ENCODE results near the gene MSH5. TPM values are rescaled to one million over a fixed set of nuclear protein-coding genes. Genes with fewer than 3 reads are reported as not detected.

The MSH5 gene
- total RNA-seq, 2 experiments from 2014 or later, result 13.6 to 13.7 TPM

DNA sequence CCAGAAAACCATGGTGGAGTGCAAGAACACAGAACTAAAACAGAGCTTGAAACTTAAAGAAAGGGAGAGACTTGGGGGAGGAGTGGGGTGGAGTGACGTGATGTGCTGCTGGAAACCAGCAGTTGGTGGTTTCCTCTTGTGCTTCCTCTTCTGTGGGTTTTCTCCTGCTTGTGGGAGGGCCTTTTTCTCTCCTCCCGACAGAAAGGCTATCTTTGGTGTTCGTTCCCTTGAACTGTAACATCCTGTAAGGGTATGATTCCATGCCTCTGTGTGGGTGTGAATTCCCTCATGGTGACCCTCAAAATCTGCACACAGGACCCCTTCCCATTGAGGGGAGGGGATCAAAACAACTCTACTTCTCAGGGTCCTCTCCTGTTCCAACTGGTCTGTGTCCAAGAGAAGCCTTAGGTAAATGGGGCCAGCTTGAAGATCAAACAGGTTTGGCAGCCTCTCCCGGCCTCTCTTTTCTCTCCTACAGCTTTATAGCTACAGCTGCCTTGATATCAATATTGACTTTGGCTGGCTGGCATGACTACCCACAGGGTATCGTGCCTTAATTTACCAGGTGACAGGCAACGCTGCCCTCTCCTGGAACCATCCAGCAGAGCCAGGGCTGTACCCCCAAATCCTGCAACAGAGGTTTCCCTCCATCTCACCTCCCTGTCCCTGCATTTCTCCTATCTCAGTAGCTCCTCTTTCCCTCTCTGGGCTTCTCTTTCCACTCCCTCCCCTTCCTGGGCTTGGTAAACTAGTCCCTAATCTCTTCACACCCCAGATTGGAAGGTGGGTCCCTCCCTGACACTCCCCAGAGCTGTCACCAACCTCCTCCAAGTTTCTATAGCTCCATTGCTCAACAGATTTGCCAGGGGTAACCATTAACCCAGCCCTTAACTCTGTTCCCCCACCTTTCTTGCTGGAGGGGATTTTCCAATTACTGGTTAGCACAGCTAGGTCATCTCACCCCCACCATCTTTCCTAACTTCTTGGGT lies 1.5 kb upstream of the MSH5 start:
- H3K4me3 ChIP-seq (ENCODE audit: low read length), result peak overlapping the region; percentile 28
- peak overlapping the region; percentile 62 to 76 for H3K27ac ChIP-seq (ENCODE audit: low read depth in 1 of 2, low read length in 2 of 2)
- H3K27ac Mint-ChIP-seq, result peak overlapping the region; percentile 85
- POLR2A ChIA-PET, result interaction anchor here (0.6 to 2.8 kb wide), 23 partner anchors 8 to 1234 kb away, joined by 3 to 21 read pairs (median 5); partner anchors contain the start of genes ABHD16A, BAG6, DDAH2 and DXO
- H3K4me3 Mint-ChIP-seq, result peak overlapping the region; percentile 90
- H3K27me3 ChIP-seq (ENCODE audit: control insufficient read depth in 1 of 2, insufficient read depth in 2 of 2, low read length in 2 of 2), result no peaks in the 10 kb centered on the region
- ATAC-seq (ENCODE audit: poor library complexity) (peak; percentile 52), DNase-seq (peak; percentile 40 to 92 (median 56))
- peaks cover 41% of the 10 kb centered on the region for H3K36me3 Mint-ChIP-seq (ENCODE audit: low read depth)
- H3K27me3 Mint-ChIP-seq, result no peaks in the 10 kb centered on the region
- intact Hi-C loops (cut with DNase I, micrococcal nuclease), result loop anchor here (1.0 to 5.0 kb wide), 6 partner anchors 9 to 79 kb away; partner anchors contain the start of genes ABHD16A (in 2 of the 2), VARS1 (in 2 of the 2), DDAH2 (in 1 of the 2) and HSPA1A (in 1 of the 2)
- TF ChIP-seq, protein P1, sequence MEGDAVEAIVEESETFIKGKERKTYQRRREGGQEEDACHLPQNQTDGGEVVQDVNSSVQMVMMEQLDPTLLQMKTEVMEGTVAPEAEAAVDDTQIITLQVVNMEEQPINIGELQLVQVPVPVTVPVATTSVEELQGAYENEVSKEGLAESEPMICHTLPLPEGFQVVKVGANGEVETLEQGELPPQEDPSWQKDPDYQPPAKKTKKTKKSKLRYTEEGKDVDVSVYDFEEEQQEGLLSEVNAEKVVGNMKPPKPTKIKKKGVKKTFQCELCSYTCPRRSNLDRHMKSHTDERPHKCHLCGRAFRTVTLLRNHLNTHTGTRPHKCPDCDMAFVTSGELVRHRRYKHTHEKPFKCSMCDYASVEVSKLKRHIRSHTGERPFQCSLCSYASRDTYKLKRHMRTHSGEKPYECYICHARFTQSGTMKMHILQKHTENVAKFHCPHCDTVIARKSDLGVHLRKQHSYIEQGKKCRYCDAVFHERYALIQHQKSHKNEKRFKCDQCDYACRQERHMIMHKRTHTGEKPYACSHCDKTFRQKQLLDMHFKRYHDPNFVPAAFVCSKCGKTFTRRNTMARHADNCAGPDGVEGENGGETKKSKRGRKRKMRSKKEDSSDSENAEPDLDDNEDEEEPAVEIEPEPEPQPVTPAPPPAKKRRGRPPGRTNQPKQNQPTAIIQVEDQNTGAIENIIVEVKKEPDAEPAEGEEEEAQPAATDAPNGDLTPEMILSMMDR (IDR thresholded peaks at IDR 0.05), result no peak
- CTCF ChIA-PET, result interaction anchor here (0.6 to 4.9 kb wide), 15 partner anchors 11 to 539 kb away, joined by 3 to 41 read pairs (median 5); partner anchors contain the start of genes DDAH2, LSM2, LY6G5C and VARS1
- H3K4me1 Mint-ChIP-seq (ENCODE audit: low read depth), result peaks cover 77% of the 10 kb centered on the region
- no peaks in the 10 kb centered on the region for H3K9me3 ChIP-seq (ENCODE audit: control insufficient read depth in 1 of 2, insufficient read depth in 1 of 2, low read length in 2 of 2)
- no peaks in the 10 kb centered on the region for H3K9me3 Mint-ChIP-seq
- H3K4me1 ChIP-seq (ENCODE audit: insufficient read depth, low read length), result peaks cover 69% of the 10 kb centered on the region
- H3K36me3 ChIP-seq (ENCODE audit: insufficient read depth, low read length), result peaks cover 10% of the 10 kb centered on the region

DNA sequence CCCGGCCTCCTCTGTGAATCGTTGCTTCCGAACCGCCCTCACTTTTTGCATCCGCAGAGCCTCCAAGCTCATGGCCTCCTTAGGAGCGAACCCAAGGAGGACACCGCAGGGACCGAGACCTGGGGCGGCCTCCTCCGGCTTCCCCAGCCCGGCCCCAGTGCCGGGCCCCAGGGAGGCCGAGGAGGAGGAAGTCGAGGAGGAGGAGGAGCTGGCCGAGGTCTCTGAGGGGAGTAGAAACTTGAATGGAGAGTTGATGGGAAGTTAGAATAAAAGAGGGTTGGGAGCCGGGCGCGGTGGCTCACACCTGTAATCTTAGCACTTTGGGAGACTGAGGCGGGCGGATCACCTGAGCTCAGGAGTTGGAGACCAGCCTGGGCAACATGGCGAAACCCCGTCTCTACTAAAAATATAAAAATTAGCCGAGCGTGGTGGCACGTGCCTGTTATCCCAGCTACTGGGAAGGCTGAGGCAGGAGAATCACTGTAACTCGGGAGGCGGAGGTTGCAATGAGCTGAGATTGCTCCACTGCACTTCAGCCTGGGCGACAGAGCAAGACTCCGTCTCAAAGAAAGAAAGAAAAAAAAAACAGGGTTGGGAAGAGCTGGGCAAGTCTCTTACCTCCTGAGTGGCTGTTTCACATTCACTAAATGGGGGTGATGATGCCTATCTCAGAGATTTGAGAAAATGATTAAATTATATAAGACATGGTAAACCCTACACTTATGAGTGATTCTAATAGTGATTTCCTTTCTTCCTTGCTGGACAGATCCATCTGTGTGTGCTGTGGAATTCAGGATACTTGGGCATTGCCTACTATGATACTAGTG lies 805 bp downstream of the MSH5 start:
- Histone ChIP-seq H3K27me3 (ENCODE audit: control insufficient read depth in 1 of 2, insufficient read depth in 2 of 2, low read length in 2 of 2) (no peaks in the 10 kb centered on the region), H3K4me1 (ENCODE audit: insufficient read depth, low read length) (peaks cover 47% of the 10 kb centered on the region), H3K4me3 (ENCODE audit: low read length) (peak overlapping the region; percentile 87), H3K36me3 (ENCODE audit: insufficient read depth, low read length) (no peaks in the 10 kb centered on the region), H3K9me3 (ENCODE audit: control insufficient read depth in 1 of 2, insufficient read depth in 1 of 2, low read length in 2 of 2) (no peaks in the 10 kb centered on the region), H3K27ac (ENCODE audit: low read depth in 1 of 2, low read length in 2 of 2) (peak overlapping the region in 1 of 2 donors; percentile 43)
- Mint-ChIP-seq H3K27ac (peak overlapping the region; percentile 85), H3K4me1 (ENCODE audit: low read depth) (peaks cover 53% of the 10 kb centered on the region), H3K36me3 (ENCODE audit: low read depth) (peaks cover 19% of the 10 kb centered on the region), H3K27me3 (no peaks in the 10 kb centered on the region), H3K9me3 (no peaks in the 10 kb centered on the region), H3K4me3 (peak overlapping the region; percentile 90)
- intact Hi-C loops (cut with DNase I, micrococcal nuclease), result no loop called here
- POLR2A ChIA-PET, result interaction anchor here (0.7 to 2.1 kb wide), 10 partner anchors 30 to 231 kb away, joined by 3 to 14 read pairs (median 5); partner anchors contain the start of genes ABHD16A, DXO, GPANK1 and LSM2
- no peak for ATAC-seq (ENCODE audit: poor library complexity)
- TF ChIP-seq, protein P1 (IDR thresholded peaks at IDR 0.05), result no peak
- DNase-seq, result peak in 1 of 14 experiments; percentile 35
- CTCF ChIA-PET, result interaction anchor here (0.9 to 4.9 kb wide), 8 partner anchors 13 to 89 kb away, joined by 3 to 41 read pairs (median 6); partner anchors contain the start of genes DDAH2 and VARS1

DNA sequence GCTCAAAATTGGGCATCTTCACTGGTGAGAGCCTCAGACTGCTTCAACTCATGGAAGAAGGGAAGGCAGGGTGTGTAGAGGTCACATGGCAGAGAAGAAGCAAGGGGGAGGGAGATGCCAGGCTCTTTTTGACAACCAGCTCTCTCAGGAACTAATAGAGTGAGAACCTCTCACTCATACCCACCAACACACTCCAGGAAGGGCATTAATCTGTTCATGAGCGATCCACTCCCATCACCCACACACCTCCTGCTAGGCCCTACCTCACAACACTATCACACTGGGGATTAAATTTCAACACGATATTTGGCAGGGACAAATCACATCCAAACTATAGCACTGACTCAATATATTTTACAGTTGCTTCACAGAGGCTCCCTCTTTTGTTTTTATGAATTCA lies 2.0 kb downstream of the MSH5 start:
- intact Hi-C loops (cut with DNase I, micrococcal nuclease), result no loop called here
- Mint-ChIP-seq H3K4me1 (ENCODE audit: low read depth) (peaks cover 41% of the 10 kb centered on the region), H3K36me3 (ENCODE audit: low read depth) (peaks cover 11% of the 10 kb centered on the region), H3K4me3 (peak overlapping the region; percentile 49), H3K27me3 (no peaks in the 10 kb centered on the region), H3K9me3 (no peaks in the 10 kb centered on the region), H3K27ac (no peak overlapping the region)
- Histone ChIP-seq H3K4me3 (ENCODE audit: low read length) (no peak overlapping the region), H3K4me1 (ENCODE audit: insufficient read depth, low read length) (peaks cover 40% of the 10 kb centered on the region), H3K36me3 (ENCODE audit: insufficient read depth, low read length) (no peaks in the 10 kb centered on the region), H3K27ac (ENCODE audit: low read depth in 1 of 2, low read length in 2 of 2) (no peak overlapping the region), H3K9me3 (ENCODE audit: control insufficient read depth in 1 of 2, insufficient read depth in 1 of 2, low read length in 2 of 2) (no peaks in the 10 kb centered on the region), H3K27me3 (ENCODE audit: control insufficient read depth in 1 of 2, insufficient read depth in 2 of 2, low read length in 2 of 2) (no peaks in the 10 kb centered on the region)
- no peak for DNase-seq
- no peak for ATAC-seq (ENCODE audit: poor library complexity)
- ChIA-PET POLR2A (interaction anchor here (0.6 kb wide), 1 partner anchor 160 kb away, joined by 3 read pairs; no protein-coding TSS in a partner anchor), CTCF (interaction anchor here (4.9 kb wide), 1 partner anchor 28 kb away, joined by 34 read pairs; no protein-coding TSS in a partner anchor)
- TF ChIP-seq, protein P1 (IDR thresholded peaks at IDR 0.05), result no peak

All from CD4-positive, alpha-beta T cell (primary cell).